Fibroblast of skin of scalp (primary cell): ENCODE measurements around the gene MAN2A2. TPM values are rescaled to one million over a fixed set of nuclear protein-coding genes. Genes with fewer than 3 reads are reported as not detected.
A peak's percentile ranks its signal among the peaks of the same experiment; 100 is the strongest.

Experiments
- DNase-seq: peaks from one replicate; pipeline ENCODE4 v3.0.0-alpha.2; 2013
- polyA plus RNA-seq, 2 experiments: library from polyadenylated mRNA; unstranded; fragments of 120-200 nt; gene quantifications; one replicate each; pipeline ENCODE4 v1.2.1, GENCODE V29; 2013; ENCODE audit not compliant: insufficient read length in 2 of 2

Gene MAN2A2
- 22.2 TPM for polyA plus RNA-seq (2013, experiment 1 of 2; ENCODE audit: insufficient read length)
- polyA plus RNA-seq (2013, experiment 2 of 2; ENCODE audit: insufficient read length): 26.7 TPM

DNA sequence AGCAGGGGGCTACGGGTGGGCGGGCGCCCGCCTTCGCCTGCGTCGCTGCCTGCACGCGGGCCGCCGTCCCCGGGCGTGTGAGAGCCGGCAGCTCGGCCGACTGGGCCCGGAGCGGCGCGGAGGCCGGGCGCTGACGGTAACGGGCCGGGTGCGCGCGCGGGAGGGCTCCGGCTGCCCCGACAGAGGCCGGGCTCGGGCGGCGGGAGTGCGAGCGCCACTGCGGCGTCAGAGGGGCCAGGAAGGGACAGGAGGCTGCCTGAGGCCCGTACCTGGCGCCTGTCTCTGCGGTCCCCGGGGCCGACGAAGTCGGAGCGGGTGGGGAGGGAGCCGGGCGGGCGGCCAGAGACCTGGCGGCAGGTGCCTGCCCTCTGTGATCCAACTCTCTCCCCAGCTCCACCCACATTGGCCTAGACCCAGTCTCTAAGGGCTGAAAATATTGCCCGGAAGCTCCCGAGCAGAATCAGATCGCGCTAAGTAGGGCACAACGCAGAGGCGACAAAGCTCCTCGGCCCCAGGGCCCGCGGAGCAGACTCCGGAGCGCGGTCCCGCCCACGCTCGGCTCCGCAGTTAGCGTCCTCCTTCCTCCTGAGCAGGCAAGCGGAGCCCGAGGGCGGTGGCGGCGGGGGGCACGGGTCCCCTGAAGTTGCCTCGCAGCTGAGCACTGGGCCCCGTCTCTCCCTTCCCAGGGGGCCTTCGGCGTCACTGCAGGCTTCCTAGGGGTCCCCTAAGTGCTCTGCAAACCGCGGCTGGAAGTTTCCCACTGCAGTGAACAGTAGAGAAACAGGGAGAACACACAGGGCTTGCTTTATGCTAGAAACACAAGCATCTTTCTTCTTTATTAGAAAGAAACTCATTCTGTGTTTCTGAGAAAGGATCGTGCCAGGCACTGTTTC is at the start of gene MAN2A2:
Gene MAN2A2, plus strand, starts transcription at position 463 of the 893 bp plus-strand sequence. CDS start 906 bp downstream, outside the sequence.
- DNase-seq: peak; percentile 25

DNA sequence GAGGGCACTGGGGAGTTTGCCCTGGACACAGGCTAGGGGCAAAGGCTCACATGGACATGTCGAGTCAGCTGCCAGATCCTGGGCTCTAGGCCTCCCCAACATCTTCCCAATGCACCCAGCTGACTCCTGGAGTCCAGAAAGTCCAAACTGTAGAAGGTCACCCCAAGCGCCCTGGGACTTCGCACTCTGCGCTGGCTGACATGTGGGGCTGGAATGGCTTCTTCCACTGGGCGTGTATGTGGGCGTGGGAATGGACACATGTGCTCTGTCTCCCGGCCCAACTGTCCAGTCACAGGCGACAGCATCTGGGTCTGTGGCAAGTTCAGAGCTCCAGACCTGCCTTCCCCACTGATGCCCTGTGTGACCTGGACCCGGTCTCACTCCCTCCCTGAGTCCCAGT is 48.0 kb upstream of the MAN2A2 start:
- DNase-seq: no peak

DNA sequence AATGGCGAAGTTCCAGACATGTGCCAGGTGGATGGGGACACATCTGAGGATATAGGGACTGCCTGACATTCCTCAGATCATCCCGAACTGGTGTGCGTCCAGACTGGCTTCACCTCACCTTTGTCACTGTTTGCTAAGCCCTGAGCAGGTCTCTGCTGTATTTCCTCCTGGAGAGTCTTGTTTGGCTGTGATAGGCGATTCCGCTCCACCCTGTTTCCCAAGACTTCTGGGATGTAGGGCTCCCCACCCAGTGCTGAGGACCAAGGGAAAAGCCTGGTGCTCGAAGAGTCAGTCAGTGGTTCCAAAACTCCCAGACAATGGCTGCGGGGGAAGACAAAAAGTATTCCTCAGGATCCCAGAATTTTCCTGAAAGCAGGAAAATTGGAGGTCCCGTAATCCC is 45.8 kb upstream of the MAN2A2 start:
- DNase-seq: no peak

DNA sequence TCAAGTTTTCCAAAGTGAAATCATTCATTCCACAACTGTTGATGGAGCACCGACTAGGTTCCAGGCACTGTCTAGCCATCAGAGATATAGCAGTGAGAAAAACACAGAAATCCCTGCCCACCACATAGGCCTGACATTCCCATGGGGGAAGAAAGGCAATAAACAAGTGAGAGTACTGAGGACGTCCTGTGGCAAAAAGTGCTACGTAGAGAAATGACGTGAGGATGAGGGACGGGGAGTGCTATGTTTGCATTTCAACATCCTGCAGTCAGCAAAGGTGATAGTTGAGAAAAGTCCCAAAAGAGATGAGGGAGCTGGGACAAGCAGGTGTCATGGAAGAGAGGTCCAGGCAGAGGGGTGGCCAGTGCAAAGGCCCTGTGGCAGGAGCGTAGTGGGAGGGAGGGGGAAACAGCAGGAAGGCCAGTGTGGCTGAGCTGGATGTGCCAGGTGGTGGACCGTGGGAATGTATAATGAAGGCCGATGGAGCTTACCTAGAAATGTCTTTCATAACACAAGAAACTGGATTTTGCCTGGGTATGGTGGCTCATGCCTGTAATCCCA is 45.1 kb upstream of the MAN2A2 start:
- no peak for DNase-seq

DNA sequence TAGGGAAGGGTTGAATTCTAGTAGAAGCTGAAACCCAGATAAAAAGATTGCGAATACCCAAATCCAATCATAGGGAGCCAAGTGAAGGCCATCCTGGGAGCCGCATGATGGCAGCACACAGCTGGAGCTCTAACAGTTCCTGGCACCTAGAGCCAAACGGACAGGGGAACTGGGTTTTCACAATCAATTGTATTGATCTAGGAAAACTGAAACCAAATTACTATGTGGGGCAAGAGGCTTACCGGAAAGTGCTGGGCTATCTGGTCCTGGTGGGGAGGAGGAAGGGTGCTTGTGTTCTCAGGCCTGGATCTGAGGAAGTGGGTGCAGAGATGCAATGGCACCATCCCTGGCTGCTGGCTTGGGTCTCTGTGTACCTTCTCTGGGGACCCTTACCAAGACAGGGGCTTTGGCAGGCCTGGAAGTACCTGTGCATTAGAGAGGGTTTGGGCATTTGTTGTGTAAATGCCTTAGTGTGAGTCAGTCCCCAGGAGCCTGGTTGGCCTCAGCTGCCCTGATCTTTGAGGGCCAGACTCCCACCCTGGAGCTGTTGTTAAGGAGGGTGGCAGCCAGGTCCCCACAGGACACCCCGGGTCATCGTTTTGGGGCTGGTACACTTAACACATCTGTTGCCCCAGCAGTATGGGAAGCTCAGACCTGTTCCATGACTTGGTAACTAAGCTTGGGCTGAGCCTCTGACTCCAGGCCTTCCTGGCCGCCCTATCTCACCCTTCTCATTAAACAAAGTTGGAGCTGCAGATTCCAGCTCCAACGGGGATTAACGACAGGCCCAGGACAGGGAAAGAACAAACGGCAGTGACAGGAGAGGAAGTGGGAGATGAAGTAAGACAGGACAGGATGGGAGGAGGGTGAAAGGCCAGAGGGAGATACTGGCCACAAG is 43.6 kb upstream of the MAN2A2 start:
- no peak for DNase-seq

DNA sequence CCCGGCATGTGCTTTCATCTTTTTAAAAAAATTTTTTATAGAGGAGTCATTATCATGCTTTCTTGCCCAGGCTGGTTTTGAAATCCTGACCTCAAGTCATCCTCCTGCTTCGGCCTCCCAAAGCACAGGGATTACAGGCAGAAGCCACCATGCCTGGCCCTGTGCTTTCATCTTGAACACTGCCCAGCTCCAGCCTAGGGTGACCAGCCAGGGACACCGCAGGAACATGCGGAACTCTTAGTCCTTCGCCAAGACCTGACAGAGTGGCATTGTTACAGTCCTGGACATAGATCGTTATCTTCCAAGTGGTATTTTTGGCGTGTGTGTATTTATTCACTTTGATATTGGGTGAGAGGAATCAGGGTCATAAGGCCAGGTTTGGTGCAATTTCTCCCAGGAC is 42.7 kb upstream of the MAN2A2 start:
- no peak for DNase-seq

DNA sequence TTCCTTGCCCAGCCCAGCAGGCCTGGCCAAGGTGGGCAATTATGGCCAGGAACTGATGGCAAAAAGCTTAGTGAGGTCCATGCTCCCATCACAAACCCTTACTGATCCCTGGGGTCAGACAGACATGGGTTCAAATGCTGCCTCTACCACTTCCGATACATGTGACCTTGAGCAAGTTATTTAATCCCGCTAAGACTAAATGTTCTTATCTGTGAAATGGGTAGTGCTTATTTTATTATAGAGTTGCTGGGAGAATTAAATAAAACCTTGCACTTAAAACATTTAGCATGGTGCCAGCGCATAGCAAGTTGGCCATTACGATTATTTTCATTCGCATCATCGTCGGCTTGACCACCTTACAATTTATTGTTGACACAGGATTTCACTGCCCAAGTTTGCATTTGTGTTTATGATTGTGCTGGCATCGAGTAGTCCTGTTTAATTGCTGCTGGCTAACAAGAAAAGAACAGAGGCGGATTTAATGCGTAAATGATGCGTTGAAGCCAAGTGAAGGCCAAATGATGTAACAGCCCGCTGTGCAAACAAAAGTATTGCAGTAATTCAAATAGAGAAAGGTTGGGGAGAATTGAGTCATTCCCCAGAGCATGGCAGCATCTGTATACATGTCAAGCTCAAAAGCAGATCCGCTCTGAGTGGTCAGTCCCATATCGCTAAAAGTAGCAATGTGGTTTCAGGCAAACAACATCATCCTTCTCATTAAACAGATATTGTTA is 42.0 kb upstream of the MAN2A2 start:
- DNase-seq: no peak

DNA sequence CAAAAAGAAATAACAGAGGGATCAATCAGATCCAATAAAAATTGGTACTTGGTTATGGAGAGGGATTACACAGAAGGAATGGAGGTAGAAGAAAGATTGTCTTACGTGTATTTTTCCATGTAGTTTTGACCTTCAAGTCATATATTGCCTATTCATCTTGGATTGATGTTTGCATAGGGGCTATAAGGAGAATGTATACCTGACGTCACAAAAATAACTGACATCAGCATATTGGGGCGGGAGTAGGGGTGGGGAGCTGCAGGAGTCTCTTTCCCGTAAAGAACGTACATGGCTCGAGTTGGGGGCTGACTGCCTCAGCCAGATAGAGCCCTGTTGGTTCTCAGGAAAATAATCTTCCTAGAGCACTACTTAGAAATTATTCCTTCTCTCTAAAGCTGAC is 40.6 kb upstream of the MAN2A2 start:
- no peak for DNase-seq

DNA sequence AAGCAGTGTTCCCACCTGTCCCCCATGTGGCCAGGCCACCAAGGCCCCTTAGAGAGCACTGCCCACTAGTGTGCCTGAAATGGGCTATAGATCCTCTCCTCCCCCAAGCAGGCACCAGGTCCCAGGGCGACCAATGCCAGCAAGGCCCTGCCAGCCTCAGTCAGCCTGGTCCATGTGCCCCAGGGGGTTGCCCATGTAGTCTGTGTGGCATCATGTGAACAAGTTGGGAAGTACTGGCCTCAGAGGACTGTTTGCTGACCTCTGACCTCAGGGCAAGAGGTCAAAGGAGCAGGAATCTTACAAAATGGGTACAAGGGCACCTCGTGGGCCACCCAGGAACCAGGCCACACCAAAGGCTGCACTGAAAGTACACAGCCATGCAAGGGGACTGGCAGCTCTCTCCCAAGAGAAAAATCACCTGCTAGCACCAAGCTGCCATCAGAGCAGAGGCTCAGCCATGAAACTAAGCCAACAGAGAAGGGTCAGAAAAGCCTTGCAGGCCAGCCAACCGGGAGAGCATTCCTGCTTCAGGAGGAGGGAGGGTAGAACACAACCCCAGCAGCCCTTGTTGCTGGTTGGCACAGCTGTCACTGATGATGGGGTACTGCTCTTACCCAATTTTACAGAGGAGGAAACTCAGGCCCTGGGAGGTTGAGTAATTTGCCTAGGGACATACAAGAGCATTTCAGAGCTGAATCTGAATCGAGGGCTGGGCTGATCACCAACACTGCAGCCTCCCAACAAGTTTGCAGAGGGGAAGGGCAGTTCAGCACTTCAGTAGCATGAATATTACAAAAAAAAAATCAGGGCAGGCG is 39.9 kb upstream of the MAN2A2 start:
- no peak for DNase-seq

DNA sequence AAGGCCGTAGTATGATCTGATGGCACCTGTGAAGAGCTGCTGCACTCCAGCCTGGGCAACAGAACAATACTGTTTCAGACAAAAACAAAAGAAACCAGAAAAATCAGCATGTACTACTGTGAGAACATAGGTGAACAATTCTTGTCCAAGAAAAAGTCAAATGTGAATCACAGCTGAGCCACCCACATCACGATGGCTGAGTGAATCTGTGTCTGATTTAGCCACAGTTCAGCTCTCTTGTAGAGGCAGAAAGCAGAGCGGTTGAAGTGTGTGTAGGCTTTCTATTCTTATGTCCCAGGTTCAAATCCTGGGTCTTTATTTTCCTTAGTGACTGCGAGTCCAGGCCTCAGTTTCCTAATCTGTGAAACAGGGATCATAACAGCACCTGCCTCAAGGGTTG is 39.1 kb upstream of the MAN2A2 start:
- no peak for DNase-seq

DNA sequence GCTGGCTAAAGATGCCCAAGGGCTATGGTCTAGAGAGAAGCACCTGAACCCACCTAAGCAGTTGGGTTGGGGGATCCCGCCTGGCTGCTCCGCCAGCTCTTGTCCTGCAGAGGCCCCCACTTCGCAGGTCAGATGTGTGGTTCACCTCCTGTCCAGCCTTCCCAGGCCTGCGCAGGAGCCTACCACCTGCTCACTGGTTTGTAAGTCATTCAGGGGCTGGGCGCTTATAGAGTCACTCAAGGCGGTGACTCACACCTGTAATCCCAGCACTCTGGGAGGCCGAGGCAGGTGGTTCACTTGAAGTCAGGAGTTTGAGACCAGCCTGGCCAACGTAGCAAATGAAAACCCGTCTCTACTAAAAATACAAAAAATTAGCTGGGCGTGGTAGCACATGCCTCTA is 38.6 kb upstream of the MAN2A2 start:
- DNase-seq: no peak

DNA sequence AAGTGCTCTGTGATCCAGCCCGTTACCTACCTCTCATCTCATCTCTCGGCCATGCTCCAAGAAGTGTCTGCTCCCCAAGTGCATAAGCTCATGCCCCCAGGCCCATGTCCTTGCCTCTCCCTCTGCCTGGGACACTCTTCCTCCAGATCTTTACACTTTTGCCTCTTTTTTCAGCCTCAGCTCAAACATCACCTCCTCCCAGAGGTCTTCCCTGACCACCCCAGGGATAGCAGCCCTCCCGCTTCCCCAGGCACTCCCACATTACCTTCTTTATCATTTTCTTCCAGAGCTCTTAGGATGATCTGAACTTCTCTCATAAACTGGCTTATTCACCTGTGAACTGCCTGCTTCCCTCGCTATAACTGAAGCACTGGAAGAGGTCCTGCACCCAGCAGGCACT is 37.4 kb upstream of the MAN2A2 start:
- no peak for DNase-seq

DNA sequence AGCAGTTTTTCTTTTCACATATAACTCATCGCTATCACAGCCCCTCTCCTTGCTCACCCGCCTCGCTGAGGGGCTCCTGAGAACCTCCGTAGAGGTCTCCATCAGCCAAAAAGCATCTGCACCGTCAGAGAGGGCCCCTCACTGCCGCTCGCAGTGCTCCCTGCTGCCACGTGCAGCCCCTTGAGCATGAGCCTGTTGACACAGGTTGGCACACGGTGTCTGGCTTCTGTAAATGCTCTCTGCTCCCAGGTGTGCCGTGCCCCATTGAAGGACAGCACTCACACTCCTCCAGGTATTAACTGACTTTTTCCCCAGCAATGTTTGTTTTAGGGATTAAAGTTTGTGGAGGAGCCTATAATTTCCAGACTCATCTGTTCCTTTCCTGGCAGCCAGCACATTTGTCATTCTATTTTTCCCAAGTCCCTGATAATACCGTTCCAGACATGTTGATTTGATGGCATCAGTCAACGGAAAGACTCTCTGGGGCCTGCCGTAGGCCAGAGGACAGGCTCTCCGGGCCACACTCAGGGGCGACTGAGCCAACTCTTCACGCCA is 36.9 kb upstream of the MAN2A2 start:
- DNase-seq: no peak

DNA sequence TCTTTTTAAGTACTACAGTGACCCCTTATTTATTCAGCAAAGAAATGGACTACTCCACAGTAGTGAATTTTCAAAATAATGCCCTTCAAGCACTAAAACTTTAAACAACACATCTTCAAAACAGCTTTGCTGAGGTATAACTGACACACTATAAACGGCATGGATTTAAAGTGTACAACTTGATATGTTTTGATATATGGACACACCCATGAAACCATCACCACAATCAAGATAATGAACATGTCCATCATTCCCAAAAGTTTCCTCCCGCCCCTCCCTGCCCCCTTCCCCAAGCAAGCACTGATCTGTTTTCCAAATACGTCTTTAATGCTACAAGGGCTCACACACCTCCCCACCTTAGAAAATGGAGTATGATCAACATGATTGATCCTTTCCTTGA is 36.3 kb upstream of the MAN2A2 start:
- no peak for DNase-seq

DNA sequence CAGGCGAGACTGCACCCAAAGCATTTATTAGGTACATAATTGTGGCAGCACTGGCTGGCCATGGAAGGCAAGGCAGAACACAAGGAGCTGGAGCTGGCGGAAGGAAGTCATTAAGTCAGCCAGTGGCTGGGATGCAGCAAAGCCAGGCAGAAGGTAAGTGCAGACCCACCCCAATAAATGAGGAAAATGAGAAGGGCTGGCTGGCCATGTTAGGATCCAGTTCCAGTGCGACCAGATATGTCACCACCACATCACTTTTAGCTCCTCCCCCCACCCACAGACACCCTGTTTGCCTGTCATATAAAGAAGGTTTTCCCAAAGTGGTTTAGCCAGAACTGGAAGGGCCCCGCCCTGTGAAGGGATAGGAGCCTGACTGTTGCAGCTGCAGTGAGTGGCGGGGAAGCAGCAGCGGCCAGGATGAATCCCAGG is 34.8 kb upstream of the MAN2A2 start, which contains the start of gene FURIN:
Gene FURIN, plus strand, starts transcription at position 328 of the 429 bp plus-strand sequence. CDS start 7,153 bp downstream, outside the sequence.
- no peak for DNase-seq

DNA sequence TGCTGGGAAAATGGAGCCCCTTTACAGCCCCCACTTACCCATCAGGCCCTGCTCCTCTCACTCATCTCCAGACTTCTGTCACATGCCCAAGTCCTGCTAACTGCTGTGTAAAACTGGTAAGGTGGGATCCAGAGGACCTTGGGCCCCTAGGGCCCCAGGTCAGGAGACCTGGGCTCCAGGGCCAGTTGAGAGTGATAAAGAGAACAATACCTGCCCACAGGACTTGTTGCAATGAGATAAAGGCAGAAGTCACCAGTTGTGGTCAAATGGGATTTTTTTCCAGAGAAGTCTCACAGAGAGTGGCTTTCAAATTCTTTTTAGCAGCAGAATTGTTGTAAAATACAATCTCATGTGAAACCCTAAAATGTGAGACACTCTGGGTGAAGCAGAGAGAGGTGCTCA is 34.0 kb upstream of the MAN2A2 start:
- no peak for DNase-seq

DNA sequence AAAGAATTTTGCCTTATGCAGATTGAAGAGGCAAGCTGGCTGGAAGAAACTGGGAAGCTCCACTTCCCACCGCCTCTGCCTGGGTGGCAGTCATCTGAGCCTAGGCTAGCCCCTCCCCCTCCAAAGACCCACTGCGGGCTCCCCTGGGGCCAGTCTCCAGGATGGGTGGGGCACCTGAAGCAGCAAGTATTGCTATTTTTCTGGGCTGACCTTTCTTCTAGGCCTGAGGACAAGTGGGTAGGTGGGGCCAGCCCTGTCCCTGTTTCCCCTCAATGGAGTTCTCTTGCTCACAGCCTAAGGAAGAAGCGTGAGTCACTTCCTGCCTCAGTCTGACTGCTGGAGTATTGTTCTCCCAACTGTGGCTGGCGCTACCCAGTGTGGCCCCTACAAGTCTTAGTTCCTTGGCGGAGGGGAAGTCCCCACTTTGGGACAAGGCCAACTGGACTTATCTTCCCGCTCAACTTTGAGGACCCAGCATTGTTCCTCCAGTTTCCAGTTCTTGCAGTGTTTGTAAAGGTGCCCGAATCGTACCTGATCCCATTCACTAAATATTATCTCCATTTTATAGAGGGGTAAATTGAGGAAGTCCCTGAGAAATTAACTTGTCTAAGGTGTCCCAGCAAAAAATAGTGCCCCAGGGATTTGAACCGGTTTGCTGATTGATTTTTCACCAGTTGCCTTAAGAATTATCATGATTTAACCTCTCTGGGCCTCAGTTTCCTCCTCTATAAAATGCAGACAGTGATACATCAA is 33.3 kb upstream of the MAN2A2 start:
- peak; percentile 86 for DNase-seq

DNA sequence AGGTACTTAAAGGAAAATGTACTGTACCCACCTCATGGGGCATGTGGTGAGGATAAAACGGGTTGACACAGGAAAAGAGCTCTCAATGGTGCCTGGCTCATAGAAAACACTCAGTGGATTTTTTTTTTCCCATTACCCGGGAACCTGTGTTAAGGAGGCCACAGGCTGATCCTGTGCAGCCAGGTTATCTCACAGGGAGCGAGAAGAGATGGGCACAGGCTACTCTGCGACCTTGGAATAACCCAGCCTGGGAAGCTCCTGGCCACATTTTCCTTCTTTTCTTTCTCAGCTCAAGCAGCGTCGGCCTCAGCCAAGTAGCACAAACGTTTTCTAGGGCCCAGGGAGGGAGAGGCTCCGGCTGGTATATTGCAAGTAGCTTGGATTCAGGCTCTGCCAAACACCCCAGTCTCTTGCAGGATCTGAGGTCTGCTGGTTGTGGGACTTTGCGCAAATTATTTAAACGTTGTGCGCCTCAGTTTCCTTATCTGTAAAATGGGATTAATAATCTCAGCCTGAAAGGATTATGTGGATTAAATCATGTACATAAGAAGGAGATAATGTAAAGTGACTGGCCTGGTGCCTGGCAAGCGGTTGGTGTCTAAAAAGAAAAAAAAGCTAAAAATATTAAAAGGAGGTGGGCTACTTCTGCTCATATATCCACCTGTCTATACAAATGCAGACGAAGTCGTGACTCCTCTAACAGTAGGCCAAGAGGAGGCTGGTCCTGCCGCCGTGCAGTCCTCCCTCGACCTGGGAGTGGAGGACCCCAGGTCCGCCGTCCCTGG is 32.6 kb upstream of the MAN2A2 start:
- DNase-seq: no peak

DNA sequence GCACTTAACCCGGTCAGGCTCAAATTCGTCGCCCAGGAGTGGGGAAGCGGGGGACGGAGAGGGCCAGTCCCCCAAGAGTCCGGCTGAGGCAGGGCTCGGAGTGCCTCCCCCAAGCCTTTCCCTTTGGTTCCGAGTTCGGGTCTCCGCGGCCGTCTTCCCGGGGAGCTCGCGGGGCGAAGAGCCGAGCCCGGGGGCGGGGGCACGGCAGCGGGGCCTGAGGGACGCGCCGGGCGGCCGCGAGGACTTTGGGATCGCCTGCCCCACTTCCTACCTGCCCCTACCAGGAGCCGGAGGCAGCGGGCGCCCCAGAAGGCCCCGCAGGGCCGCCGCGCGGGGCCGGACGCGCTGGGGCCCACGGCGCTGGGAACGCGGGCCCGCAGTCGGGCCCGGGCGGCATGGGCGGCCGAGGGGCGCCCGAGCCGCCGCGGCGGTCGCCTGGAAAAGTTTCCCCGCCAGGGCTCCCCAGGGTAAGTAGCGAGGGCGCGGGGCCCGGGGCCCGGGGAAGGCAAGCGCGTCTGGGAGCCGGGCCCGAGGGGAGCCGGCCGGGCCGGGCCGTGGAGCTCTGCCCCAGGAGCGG is 31.9 kb upstream of the MAN2A2 start:
- no peak for DNase-seq
